PC-9 (cell line): Measurements from ENCODE around the gene HTR3C. TPM values are rescaled to one million over a fixed set of nuclear protein-coding genes. Genes with fewer than 3 reads are reported as not detected.
"Not testable (repeated sequence)": the region's sequence is repeated elsewhere in the genome, so short reads cannot be mapped to it uniquely, and the experiment has no call there.

Experiments
- BruUV-seq: library from RNA; stranded (reverse); fragments of 400-500 nt; replicated peaks from 2 replicates; lab custom pipeline; 2021; lab: Mats Ljungman, UMichigan
- CTCF ChIA-PET: fragments of 300-600 bp; sonication (Branson Sonifier 250); formaldehyde crosslinking; loops from one replicate; lab custom pipeline; 2022; ENCODE audit warnings: antibody characterized with exemption; lab: Charles Lee
- POLR2A ChIA-PET: fragments of 300-600 bp; sonication (Branson Sonifier 250); formaldehyde crosslinking; loops from one replicate; lab custom pipeline; 2022; ENCODE audit warnings: antibody characterized with exemption; ENCODE audit not compliant: unreplicated experiment; lab: Charles Lee
- DNase-seq, 2 experiments: peaks; one replicate each; pipeline versions ENCODE4 v3.0.0 to v3.0.0-alpha.2; 2015 to 2022; ENCODE audit warnings: mixed read lengths in 1 of 2
- H2AFZ ChIP-seq: fragments of 200-600 bp; sonication (generic); 2 replicates; pipeline ENCODE4 v1.8.1; 2017; ENCODE audit warnings: antibody characterized with exemption
- H3F3A ChIP-seq: fragments of 200-600 bp; sonication (generic); 2 replicates; pipeline ENCODE4 v1.8.1; 2017; ENCODE audit warnings: antibody characterized with exemption, mild to moderate bottlenecking, low read depth; ENCODE audit not compliant: insufficient read depth
- H3K27ac ChIP-seq: fragments of 200-600 bp; sonication (generic); 2 replicates; pipeline ENCODE4 v1.6.1; 2016; ENCODE audit warnings: mixed run types
- H3K27me3 ChIP-seq: fragments of 200-600 bp; sonication (generic); 2 replicates; pipeline ENCODE4 v1.6.1; 2016; ENCODE audit warnings: low read depth, mixed run types; ENCODE audit not compliant: insufficient read depth
- H3K36me3 ChIP-seq: fragments of 200-600 bp; sonication (generic); 2 replicates; pipeline ENCODE4 v1.6.1; 2016; ENCODE audit warnings: low read depth, mixed run types
- H3K4me1 ChIP-seq: fragments of 200-600 bp; sonication (generic); replicated peaks from 2 replicates; pipeline ENCODE4 v1.6.1; 2016; ENCODE audit warnings: mixed run types; ENCODE audit not compliant: insufficient read depth
- H3K4me2 ChIP-seq: fragments of 200-600 bp; sonication (generic); 2 replicates; pipeline ENCODE4 v1.6.1; 2017; ENCODE audit warnings: mixed run types
- H3K4me3 ChIP-seq: fragments of 200-600 bp; sonication (generic); 2 replicates; pipeline ENCODE4 v1.6.1; 2016; ENCODE audit warnings: mixed run types
- H3K79me2 ChIP-seq: fragments of 200-600 bp; sonication (generic); 2 replicates; pipeline ENCODE4 v1.6.1; 2017; ENCODE audit warnings: low read depth, mixed run types
- H3K9me2 ChIP-seq: fragments of 200-600 bp; sonication (generic); 2 replicates; pipeline ENCODE4 v1.8.1; 2017; ENCODE audit warnings: mild to moderate bottlenecking; ENCODE audit not compliant: insufficient read depth
- H3K9me3 ChIP-seq: fragments of 200-600 bp; sonication (generic); 2 replicates; pipeline ENCODE4 v1.8.1; 2016; ENCODE audit warnings: low read depth; ENCODE audit not compliant: insufficient read depth
- H4K20me1 ChIP-seq: fragments of 200-600 bp; sonication (generic); 2 replicates; pipeline ENCODE4 v1.8.1; 2017; ENCODE audit not compliant: insufficient read depth
- EZH2 ChIP-seq: fragments of 200-600 bp; sonication (generic); IDR thresholded peaks from 2 replicates; pipeline ENCODE4 v1.8.0; 2017; ENCODE audit warnings: antibody characterized with exemption, low read depth
- intact Hi-C: fragments of 100-400 bp; cut with micrococcal nuclease; formaldehyde crosslinking; loops from one replicate; pipeline ENCODE4 v1.10.0; 2022; ENCODE audit not compliant: unreplicated experiment
- total RNA-seq: library from RNA; stranded (reverse); gene quantifications from 2 replicates; pipeline ENCODE4 v1.2.3, GENCODE V29; 2021
- TF ChIP-seq, protein P1 (sequence below): fragments of 200-600 bp; sonication (generic); conservative IDR thresholded peaks from 2 replicates; pipeline ENCODE4 v1.6.1; 2017; ENCODE audit warnings: mixed run types, antibody characterized with exemption, mild to moderate bottlenecking, moderate library complexity

HTR3C gene
- total RNA-seq, 1 experiment from 2014 or later: not detected

DNA sequence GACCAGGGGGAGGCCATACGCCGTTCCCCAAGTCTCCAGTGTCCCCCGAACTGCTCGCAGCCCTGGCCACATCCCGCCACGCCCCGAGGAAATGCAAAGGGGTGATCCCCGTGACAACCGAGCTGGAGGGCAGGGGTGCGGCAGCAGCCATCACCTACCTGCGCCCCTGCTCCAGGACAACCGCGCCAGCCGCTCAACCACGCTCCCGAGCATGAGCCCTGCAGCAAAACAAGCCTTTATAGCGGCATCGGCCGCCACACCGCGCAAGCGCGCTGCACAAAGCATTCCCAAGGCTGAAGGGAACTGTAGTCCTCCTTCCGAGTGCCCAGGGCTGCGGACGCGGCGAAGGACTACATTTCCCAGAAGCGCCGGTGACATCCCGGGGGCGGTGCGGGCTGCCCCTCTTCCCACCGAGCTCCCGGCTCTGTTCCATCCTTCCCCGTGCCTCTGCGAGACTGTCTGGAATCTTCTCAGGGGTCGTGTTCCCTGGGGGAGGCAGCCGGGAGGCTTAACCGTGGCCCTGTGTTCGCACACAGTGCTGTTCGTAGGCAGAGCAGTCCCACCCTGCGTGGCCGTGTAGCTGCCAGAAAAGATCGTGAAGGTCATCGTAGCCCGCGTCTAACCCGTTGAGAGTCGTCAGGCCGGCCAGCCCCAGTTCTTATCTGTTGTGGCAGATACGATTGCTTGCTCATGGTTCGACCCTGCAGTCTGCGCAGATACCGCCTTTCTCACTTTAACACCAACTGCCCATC lies 35.0 kb upstream of the HTR3C start, which contains the start of gene ABCC5:
ABCC5 (minus strand) TSS at position 213 of the 752 bp plus-strand sequence. CDS start 3,492 bp downstream, outside the sequence.
- Histone ChIP-seq H3F3A (peaks cover 10% of the 10 kb centered on the region), H3K4me3 (peak within 1 kb of the TSS; percentile 99), H3K9me2 (no peaks in the 10 kb centered on the region), H3K9me3 (peaks cover 2% of the 10 kb centered on the region; the same call in 1 of the 2 replicates), H3K4me1 (peaks cover 34% of the 10 kb centered on the region), H4K20me1 (no peaks in the 10 kb centered on the region), H2AFZ (peak within 1 kb of the TSS; percentile 99), H3K36me3 (peaks cover 18% of the 10 kb centered on the region), H3K4me2 (peak within 1 kb of the TSS; percentile 93), H3K27me3 (no peaks in the 10 kb centered on the region), H3K27ac (peak within 1 kb of the TSS; percentile 58), H3K79me2 (peaks cover 49% of the 10 kb centered on the region)
- no peak for TF ChIP-seq EZH2
- TF ChIP-seq, protein P1, sequence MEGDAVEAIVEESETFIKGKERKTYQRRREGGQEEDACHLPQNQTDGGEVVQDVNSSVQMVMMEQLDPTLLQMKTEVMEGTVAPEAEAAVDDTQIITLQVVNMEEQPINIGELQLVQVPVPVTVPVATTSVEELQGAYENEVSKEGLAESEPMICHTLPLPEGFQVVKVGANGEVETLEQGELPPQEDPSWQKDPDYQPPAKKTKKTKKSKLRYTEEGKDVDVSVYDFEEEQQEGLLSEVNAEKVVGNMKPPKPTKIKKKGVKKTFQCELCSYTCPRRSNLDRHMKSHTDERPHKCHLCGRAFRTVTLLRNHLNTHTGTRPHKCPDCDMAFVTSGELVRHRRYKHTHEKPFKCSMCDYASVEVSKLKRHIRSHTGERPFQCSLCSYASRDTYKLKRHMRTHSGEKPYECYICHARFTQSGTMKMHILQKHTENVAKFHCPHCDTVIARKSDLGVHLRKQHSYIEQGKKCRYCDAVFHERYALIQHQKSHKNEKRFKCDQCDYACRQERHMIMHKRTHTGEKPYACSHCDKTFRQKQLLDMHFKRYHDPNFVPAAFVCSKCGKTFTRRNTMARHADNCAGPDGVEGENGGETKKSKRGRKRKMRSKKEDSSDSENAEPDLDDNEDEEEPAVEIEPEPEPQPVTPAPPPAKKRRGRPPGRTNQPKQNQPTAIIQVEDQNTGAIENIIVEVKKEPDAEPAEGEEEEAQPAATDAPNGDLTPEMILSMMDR: peak; percentile 83
- CTCF ChIA-PET: interaction anchor here (0.6 to 1.4 kb wide), 5 partner anchors 12 to 290 kb away, joined by 3 to 8 read pairs (median 5); no protein-coding TSS in a partner anchor
- BruUV-seq: TSS peak; percentile 90
- peak; percentile 87 to 94 for DNase-seq
- POLR2A ChIA-PET: interaction anchor here (0.5 to 1.0 kb wide), 6 partner anchors 15 to 1576 kb away, joined by 3 to 8 read pairs (median 4); no protein-coding TSS in a partner anchor
- intact Hi-C loops: loop anchor here (1.0 to 5.0 kb wide), 7 partner anchors 12 to 344 kb away; partner anchors contain the start of genes CLCN2 and POLR2H

DNA sequence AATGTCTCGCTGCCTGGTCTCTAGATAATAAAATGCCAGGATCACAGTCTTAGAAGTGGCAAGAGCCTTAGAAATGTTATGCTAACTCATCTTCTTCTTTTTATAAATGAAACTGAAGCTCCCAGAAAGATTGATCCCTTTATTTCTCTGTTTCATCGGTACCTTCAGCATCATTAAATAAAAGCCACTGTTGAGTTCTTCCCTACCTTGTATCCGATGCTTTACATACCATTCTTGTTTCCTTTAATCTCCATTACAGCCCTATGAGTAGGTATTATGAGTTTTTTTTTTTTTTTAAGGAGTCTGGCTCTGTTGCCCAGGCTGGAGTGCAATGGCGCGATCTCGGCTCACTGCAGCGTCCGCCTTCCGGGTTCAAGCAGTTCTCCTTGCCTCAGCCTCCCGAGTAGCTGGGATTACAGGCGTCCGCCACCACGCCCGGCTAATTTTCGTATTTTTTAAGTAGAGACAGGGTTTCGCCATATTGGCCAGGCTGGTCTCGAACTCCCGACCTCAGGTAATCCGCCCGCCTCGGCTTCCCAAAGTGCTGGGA lies 34.3 kb upstream of the HTR3C start:
- no peaks in the 10 kb centered on the region for H4K20me1 ChIP-seq
- peak overlapping the region; percentile 99 for H3K4me3 ChIP-seq
- peaks cover 28% of the 10 kb centered on the region for H3K4me1 ChIP-seq
- DNase-seq: no peak
- H2AFZ ChIP-seq: peak overlapping the region; percentile 99
- CTCF ChIA-PET: interaction anchor here (0.6 to 1.4 kb wide), 4 partner anchors 12 to 1959 kb away, joined by 3 to 6 read pairs (median 4); no protein-coding TSS in a partner anchor
- peaks cover 11% of the 10 kb centered on the region for H3K36me3 ChIP-seq
- no peaks in the 10 kb centered on the region for H3K27me3 ChIP-seq
- H3K9me3 ChIP-seq: no peaks in the 10 kb centered on the region
- H3K79me2 ChIP-seq: peaks cover 42% of the 10 kb centered on the region
- peak overlapping the region; percentile 93 for H3K4me2 ChIP-seq
- peaks cover 4% of the 10 kb centered on the region; the same call in 1 of the 2 replicates for H3F3A ChIP-seq
- POLR2A ChIA-PET: interaction anchor here (0.7 to 1.0 kb wide), 3 partner anchors 15 to 403 kb away, joined by 3 to 6 read pairs (median 3); no protein-coding TSS in a partner anchor
- H3K27ac ChIP-seq: no peak overlapping the region
- no peak for TF ChIP-seq EZH2
- TF ChIP-seq, protein P1: no peak
- intact Hi-C loops: loop anchor here (5.0 kb wide), 2 partner anchors 224 to 344 kb away; partner anchors contain the start of genes CLCN2 and POLR2H
- BruUV-seq: no TSS peak
- H3K9me2 ChIP-seq: no peaks in the 10 kb centered on the region

DNA sequence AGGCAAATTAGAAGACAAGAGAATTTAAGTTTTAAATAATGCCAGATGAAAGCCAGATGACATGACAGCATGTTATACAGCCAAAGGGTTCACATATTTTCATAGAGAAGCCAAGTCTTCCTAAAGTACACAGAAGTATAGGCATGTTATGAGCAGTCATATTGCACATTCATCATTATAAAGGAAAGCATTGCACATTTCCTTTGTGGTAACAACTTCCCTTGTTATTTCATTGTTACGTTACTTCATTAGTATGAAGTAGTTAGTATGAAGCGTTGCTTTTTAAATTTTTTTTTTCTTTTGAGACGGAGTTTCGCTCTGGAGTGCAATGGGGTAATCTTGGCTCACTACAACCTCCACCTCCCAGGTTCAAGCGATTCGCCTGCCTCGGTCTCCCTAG lies 30.5 kb upstream of the HTR3C start:
- H3K4me3 ChIP-seq: no peak overlapping the region
- no peak overlapping the region for H3K27ac ChIP-seq
- no peaks in the 10 kb centered on the region for H3K9me3 ChIP-seq
- no peaks in the 10 kb centered on the region for H3K27me3 ChIP-seq
- H4K20me1 ChIP-seq: no peaks in the 10 kb centered on the region
- no peak overlapping the region for H2AFZ ChIP-seq
- BruUV-seq: no TSS peak
- intact Hi-C loops: no loop called here
- no peaks in the 10 kb centered on the region for H3K9me2 ChIP-seq
- H3K4me1 ChIP-seq: no peaks in the 10 kb centered on the region
- DNase-seq: no peak
- no peaks in the 10 kb centered on the region for H3K36me3 ChIP-seq
- ChIA-PET CTCF (interaction anchor here (1.1 kb wide), 1 partner anchor 124 kb away, joined by 3 read pairs; no protein-coding TSS in a partner anchor), POLR2A (no interaction called here)
- H3K79me2 ChIP-seq: peaks cover 4% of the 10 kb centered on the region
- no peaks in the 10 kb centered on the region for H3F3A ChIP-seq
- TF ChIP-seq, protein P1: no peak
- TF ChIP-seq EZH2: no peak
- H3K4me2 ChIP-seq: no peak overlapping the region

DNA sequence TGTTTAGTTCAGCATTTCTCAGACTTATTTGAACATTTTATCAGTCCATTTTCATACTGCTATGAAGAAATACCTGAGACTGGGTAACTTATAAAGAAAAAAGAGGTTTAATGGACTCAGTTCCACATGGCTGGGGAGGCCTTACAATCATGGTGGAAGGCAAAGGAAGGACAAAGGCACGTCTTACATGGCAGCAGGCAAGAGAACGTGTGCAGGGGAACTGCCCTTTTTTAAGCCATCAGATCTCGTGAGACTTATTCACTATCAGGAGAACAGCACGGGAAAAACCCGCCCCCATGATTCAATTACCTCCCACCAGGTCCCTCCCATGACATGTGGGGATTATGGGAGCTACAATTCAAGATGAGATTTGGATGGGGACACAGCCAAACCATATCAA lies 27.6 kb upstream of the HTR3C start:
- H3K9me3 ChIP-seq, H3K27ac ChIP-seq, DNase-seq, BruUV-seq, H4K20me1 ChIP-seq, H3K4me2 ChIP-seq, H3K27me3 ChIP-seq, H3K4me3 ChIP-seq, H3K9me2 ChIP-seq, POLR2A ChIA-PET, H3K79me2 ChIP-seq, intact Hi-C loops, H3K36me3 ChIP-seq, H3F3A ChIP-seq, H2AFZ ChIP-seq, H3K4me1 ChIP-seq: not testable (repeated sequence)
- CTCF ChIA-PET: interaction anchor here (0.6 kb wide), 1 partner anchor 131 kb away, joined by 3 read pairs; no protein-coding TSS in a partner anchor
